ENCODE data around the gene TMEM217. TPM values are rescaled to one million over a fixed set of nuclear protein-coding genes. Genes with fewer than 3 reads are reported as not detected.
"Not testable (repeated sequence)": the region's sequence is repeated elsewhere in the genome, so short reads cannot be mapped to it uniquely, and the experiment has no call there.

Gene TMEM217
- total and polyA plus RNA-seq, 2 of the 4 experiments (the other 2 are of a cell fraction) = 1.4 to 3.5 TPM

DNA sequence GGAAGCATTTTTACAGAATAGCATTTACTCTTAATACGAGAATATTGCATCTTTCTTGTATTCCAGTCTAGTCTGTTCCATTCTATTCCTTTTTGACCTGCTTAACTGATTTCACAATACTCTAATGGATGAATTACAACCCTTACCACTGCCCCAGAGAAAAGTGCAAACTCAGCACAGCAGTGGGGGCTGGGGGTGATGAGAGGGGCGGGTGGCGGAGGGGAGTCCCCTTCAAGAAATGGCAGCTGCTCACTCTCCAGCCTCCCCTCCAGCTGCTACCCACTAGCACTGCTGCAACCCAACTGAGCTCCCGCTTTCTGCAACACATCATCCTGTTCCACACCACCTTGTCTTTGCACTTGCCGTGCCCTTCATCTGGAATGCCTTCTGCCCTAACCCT lies 57.9 kb downstream of the TMEM217 start:
- ChIA-PET POLR2A (ENCODE audit: unreplicated experiment) (no interaction called here), CTCF (interaction anchor here (0.8 kb wide), 1 partner anchor 10 kb away, joined by 3 read pairs; no protein-coding TSS in a partner anchor)
- in situ Hi-C loops (cut with MboI; ENCODE audit: low sequenced_read_pairs) = loop anchor here (10.0 kb wide), 1 partner anchor 145 kb away; no protein-coding TSS in a partner anchor

DNA sequence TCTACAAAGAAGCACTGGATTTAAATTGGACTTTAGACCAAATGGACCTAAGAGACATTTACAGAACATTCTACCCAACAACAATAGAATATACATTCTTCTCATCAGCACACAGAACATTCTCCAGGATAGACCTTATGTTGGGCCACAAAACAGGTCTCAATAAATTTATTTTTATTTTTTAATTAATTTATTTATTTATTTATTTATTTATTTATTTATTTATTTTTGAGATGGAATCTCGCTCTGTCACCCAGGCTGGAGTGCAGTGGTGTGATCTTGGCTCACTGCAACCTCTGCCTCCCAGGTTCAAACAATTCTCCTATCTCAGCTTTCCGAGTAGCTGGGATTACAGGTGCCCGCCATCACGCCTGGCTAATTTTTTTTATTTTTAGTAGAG lies 61.5 kb downstream of the TMEM217 start:
- H3K56ac ChIP-seq (ENCODE audit: extremely low read depth, insufficient read depth, low read length); POLR2A ChIA-PET (ENCODE audit: unreplicated experiment); H3K36me3 ChIP-seq (ENCODE audit: control insufficient read depth, insufficient read depth, low read length); DNase-seq; H2BK120ac ChIP-seq (ENCODE audit: low read depth, low read length); H3K9me1 ChIP-seq (ENCODE audit: insufficient read depth, low read length); H3K4me2 ChIP-seq (ENCODE audit: low read depth, low read length); H3K23ac ChIP-seq (ENCODE audit: low read depth, low read length); H3K18ac ChIP-seq (ENCODE audit: low read depth, low read length); H4K91ac ChIP-seq (ENCODE audit: insufficient read depth, low read depth, low read length); H3K27ac ChIP-seq (ENCODE audit: insufficient read depth, low read length); CTCF ChIA-PET; intact Hi-C loops (cut with micrococcal nuclease); H3K4me1 ChIP-seq (ENCODE audit: control insufficient read depth, insufficient read depth, low read length); BruUV-seq (replicated peaks); H2BK15ac ChIP-seq (ENCODE audit: low read depth, low read length); H4K5ac ChIP-seq (ENCODE audit: low read depth, low read length); dilution Hi-C loops (cut with HindIII; ENCODE audit: low sequenced_read_pairs, unreplicated experiment); H3K4ac ChIP-seq (ENCODE audit: low read depth, low read length); H3K9me3 ChIP-seq (ENCODE audit: control insufficient read depth, insufficient read depth, low read length); H3K9ac ChIP-seq (ENCODE audit: low read depth, low read length); H3K14ac ChIP-seq (replicated peaks; ENCODE audit: low read depth, low read length); H3K4me3 ChIP-seq (ENCODE audit: insufficient read depth, low read depth, low read length); H2AK9ac ChIP-seq (replicated peaks; ENCODE audit: low read depth, low read length, poor library complexity); H2BK5ac ChIP-seq (ENCODE audit: low read depth, low read length, poor library complexity, severe bottlenecking); H4K20me1 ChIP-seq (ENCODE audit: insufficient read depth, low read length); ATAC-seq (ENCODE audit: low read depth); H2AFZ ChIP-seq (replicated peaks; ENCODE audit: low read length, poor library complexity); H2AK5ac ChIP-seq (ENCODE audit: low read depth, low read length); H3K79me1 ChIP-seq (ENCODE audit: low read depth in 1 of 2, low read length in 2 of 2); in situ Hi-C loops (cut with MboI; ENCODE audit: low sequenced_read_pairs); H4K8ac ChIP-seq (ENCODE audit: low read depth in 2 of 2, low read length in 2 of 2); H2BK20ac ChIP-seq (ENCODE audit: low read depth, low read length): not testable (repeated sequence)
- no CpG with 5 or more reads among the region's 4 CpGs for WGBS, 2 experiments (ENCODE audit: extremely low coverage in 2 of 2, insufficient read length in 1 of 2)
- H3K27me3 ChIP-seq (ENCODE audit: control insufficient read depth, insufficient read depth, low read length) = peaks cover 11% of the 10 kb centered on the region

More for the DNA sequence above, 57.9 kb downstream of the TMEM217 start:
- H3K23ac ChIP-seq (ENCODE audit: low read depth, low read length) = no peak overlapping the region
- H3K27ac ChIP-seq (ENCODE audit: insufficient read depth, low read length) = no peak overlapping the region
- no peak overlapping the region for H2AK5ac ChIP-seq (ENCODE audit: low read depth, low read length)
- intact Hi-C loops (cut with micrococcal nuclease) = no loop called here
- H4K8ac ChIP-seq (ENCODE audit: low read depth in 2 of 2, low read length in 2 of 2) = no peak overlapping the region
- no peak overlapping the region for H2BK5ac ChIP-seq (ENCODE audit: low read depth, low read length, poor library complexity, severe bottlenecking)
- H4K20me1 ChIP-seq (ENCODE audit: insufficient read depth, low read length) = no peaks in the 10 kb centered on the region
- no peaks in the 10 kb centered on the region for H3K36me3 ChIP-seq (ENCODE audit: control insufficient read depth, insufficient read depth, low read length)
- no TSS peak for BruUV-seq (replicated peaks)
- peaks cover 13% of the 10 kb centered on the region for H3K27me3 ChIP-seq (ENCODE audit: control insufficient read depth, insufficient read depth, low read length)
- no peak overlapping the region for H2BK15ac ChIP-seq (ENCODE audit: low read depth, low read length)
- H3K9me1 ChIP-seq (ENCODE audit: insufficient read depth, low read length) = no peaks in the 10 kb centered on the region
- H2BK120ac ChIP-seq (ENCODE audit: low read depth, low read length) = no peak overlapping the region
- H3K9ac ChIP-seq (ENCODE audit: low read depth, low read length) = no peak overlapping the region
- no peak overlapping the region for H3K56ac ChIP-seq (ENCODE audit: extremely low read depth, insufficient read depth, low read length)
- TF ChIP-seq SMC3 (IDR thresholded peaks at IDR 0.05; ENCODE audit: low read depth, low read length) (no peak), MXI1 (IDR thresholded peaks at IDR 0.05; ENCODE audit: borderline replicate concordance, low read depth, low read length) (no peak), CEBPB (IDR thresholded peaks at IDR 0.05; ENCODE audit: low read depth, low read length) (peak; percentile 43), RCOR1 (IDR thresholded peaks at IDR 0.05; ENCODE audit: insufficient replicate concordance, low read length) (no peak), MAFK (IDR thresholded peaks at IDR 0.05; ENCODE audit: low read depth, low read length) (peak; percentile 22; the same call in 1 of the 2 replicates), NFE2L2 (IDR thresholded peaks at IDR 0.05; ENCODE audit: low read depth, low read length) (no peak)
- no peak overlapping the region for H3K18ac ChIP-seq (ENCODE audit: low read depth, low read length)
- ATAC-seq (ENCODE audit: low read depth) (no peak), DNase-seq (no peak)
- 24% methylated on average over 2 of the region's 5 CpGs; no CpG with 5 or more reads in 1 of the 2 experiments for WGBS, 2 experiments (ENCODE audit: extremely low coverage in 2 of 2, insufficient read length in 1 of 2)
- H4K91ac ChIP-seq (ENCODE audit: insufficient read depth, low read depth, low read length) = no peak overlapping the region
- H3K14ac ChIP-seq (replicated peaks; ENCODE audit: low read depth, low read length) = no peak overlapping the region
- no peak overlapping the region for H3K4ac ChIP-seq (ENCODE audit: low read depth, low read length)
- H3K4me1 ChIP-seq (ENCODE audit: control insufficient read depth, insufficient read depth, low read length) = peaks cover 2% of the 10 kb centered on the region; the same call in 1 of the 2 replicates
- no peak overlapping the region for H4K5ac ChIP-seq (ENCODE audit: low read depth, low read length)
- no peak overlapping the region for H2AFZ ChIP-seq (replicated peaks; ENCODE audit: low read length, poor library complexity)
- no peaks in the 10 kb centered on the region for H3K9me3 ChIP-seq (ENCODE audit: control insufficient read depth, insufficient read depth, low read length)
- no peak overlapping the region for H2AK9ac ChIP-seq (replicated peaks; ENCODE audit: low read depth, low read length, poor library complexity)
- H2BK20ac ChIP-seq (ENCODE audit: low read depth, low read length) = no peak overlapping the region
- no peaks in the 10 kb centered on the region for H3K79me1 ChIP-seq (ENCODE audit: low read depth in 1 of 2, low read length in 2 of 2)
- no peak overlapping the region for H3K4me3 ChIP-seq (ENCODE audit: insufficient read depth, low read depth, low read length)
- H3K4me2 ChIP-seq (ENCODE audit: low read depth, low read length) = no peak overlapping the region
- dilution Hi-C loops (cut with HindIII; ENCODE audit: low sequenced_read_pairs, unreplicated experiment) = no loop called here

Measured in IMR-90 (cell line).